K562 (cell line): ENCODE results near the gene ZNF407. TPM values are rescaled to one million over a fixed set of nuclear protein-coding genes. Genes with fewer than 3 reads are reported as not detected.

Source experiments
- ATAC-seq: fragments of 200-7000 bp; cut with Tn5 transposase; 3 replicates; pipeline ENCODE4 v1.9.1; 2020; ENCODE audit warnings: moderate library complexity
- BruUV-seq: library from RNA; stranded (reverse); fragments of 400-500 nt; replicated peaks from 2 replicates; lab custom pipeline; 2021; lab: Mats Ljungman, UMichigan
- CTCF ChIA-PET: fragments of 300-600 bp; formaldehyde crosslinking; extraction: SDS; loops from one replicate; lab custom pipeline; 2021; ENCODE audit warnings: low intra/inter-chr PET ratio; lab: Yijun Ruan, JAX
- POLR2A ChIA-PET: fragments of 300-600, 350-650 bp; sonication (Branson Sonifier 250); formaldehyde crosslinking; extraction: SDS; loops from one replicate; lab custom pipeline; 2021; ENCODE audit warnings: antibody characterized with exemption, inconsistent platforms; lab: Yijun Ruan, JAX
- DNase-seq, 4 experiments: peaks; one replicate each; pipeline versions ENCODE4 v3.0.0 to v3.0.0-alpha.2; 2011 to 2018; ENCODE audit warnings: low spot score in 3 of 4, mixed read lengths in 3 of 4; ENCODE audit errors: extremely low read depth in 1 of 4
- FAIRE-seq: peaks from 2 replicates; lab custom pipeline; 2011; peaks lifted over from hg19 to GRCh38; lab: Jason Lieb, UNC
- H2AFZ ChIP-seq: 2 replicates; pipeline ENCODE4 v1.6.0; 2011; ENCODE audit warnings: low read depth, low read length, control low read depth, inconsistent platforms
- H3K27ac ChIP-seq: fragments of 200-600 bp; 3 replicates; pipeline ENCODE4 v1.8.0; 2011; ENCODE audit warnings: low read depth, mild to moderate bottlenecking, control low read depth, inconsistent platforms, low read length, moderate library complexity, mixed read lengths; ENCODE audit errors: extremely low read depth
- H3K27me3 ChIP-seq, 2 experiments: fragments of 300-600 bp in 1 of 2; 2 replicates in 1 of 2; 3 replicates in 1 of 2; pipeline versions ENCODE4 v1.6.0 to v1.8.0; 2011; ENCODE audit warnings: inconsistent platforms in 2 of 2, low read length in 2 of 2, mild to moderate bottlenecking in 1 of 2, mixed read lengths in 1 of 2, moderate library complexity in 1 of 2; ENCODE audit not compliant: control insufficient read depth in 2 of 2, insufficient read depth in 2 of 2
- H3K36me3 ChIP-seq: fragments of 300-600 bp; 3 replicates; pipeline ENCODE4 v1.8.0; 2011; ENCODE audit warnings: mild to moderate bottlenecking, low read length, inconsistent platforms; ENCODE audit not compliant: control insufficient read depth, insufficient read depth
- H3K4me1 ChIP-seq, 2 experiments: fragments of 200-600 bp in 1 of 2; replicated peaks in 1 of 2; 2 replicates in 1 of 2; 3 replicates in 1 of 2; pipeline versions ENCODE4 v1.5.1 to v1.8.0; 2011; ENCODE audit warnings: inconsistent platforms in 2 of 2, low read length in 2 of 2, mild to moderate bottlenecking in 1 of 2, mixed read lengths in 1 of 2, moderate library complexity in 1 of 2; ENCODE audit not compliant: control insufficient read depth in 2 of 2, insufficient read depth in 2 of 2
- H3K4me2 ChIP-seq: 2 replicates; pipeline ENCODE4 v1.6.1; 2011; ENCODE audit warnings: low read length, control low read depth, inconsistent platforms, mixed read lengths; ENCODE audit not compliant: insufficient read depth
- H3K4me3 ChIP-seq: fragments of 200-600 bp; sonication (generic), shearing (Covaris generic); 2 replicates; pipeline ENCODE4 v1.5.1; 2016; ENCODE audit warnings: control low read depth, inconsistent platforms
- H3K79me2 ChIP-seq: fragments of 200-600 bp; 3 replicates; pipeline ENCODE4 v1.8.0; 2011; ENCODE audit warnings: low read length, inconsistent platforms; ENCODE audit not compliant: control insufficient read depth, insufficient read depth
- H3K9ac ChIP-seq, 2 experiments: 2 replicates each; pipeline versions ENCODE4 v1.6.0 to v1.6.1; 2011; ENCODE audit warnings: low read depth in 2 of 2, low read length in 2 of 2, control low read depth in 1 of 2, inconsistent platforms in 1 of 2, mild to moderate bottlenecking in 1 of 2, mixed read lengths in 1 of 2; ENCODE audit not compliant: insufficient read depth in 1 of 2
- H3K9me1 ChIP-seq: one replicate; pipeline ENCODE4 v1.6.0; 2011; ENCODE audit warnings: inconsistent platforms, mild to moderate bottlenecking, low read length, moderate library complexity; ENCODE audit not compliant: control insufficient read depth, insufficient read depth
- H3K9me3 ChIP-seq: replicated peaks from 2 replicates; pipeline ENCODE4 v1.5.1; 2011; ENCODE audit warnings: low read depth, low read length, inconsistent platforms; ENCODE audit not compliant: control insufficient read depth, insufficient read depth
- H4K20me1 ChIP-seq: replicated peaks from 2 replicates; pipeline ENCODE4 v1.6.1; 2011; ENCODE audit warnings: low read length, inconsistent platforms, mixed read lengths; ENCODE audit not compliant: control insufficient read depth, insufficient read depth
- CBX2 ChIP-seq: fragments of 200-600 bp; sonication (generic); IDR thresholded peaks from one replicate; pipeline ENCODE4 v1.6.1; 2012; ENCODE audit warnings: mild to moderate bottlenecking, low read length, inconsistent platforms; ENCODE audit not compliant: insufficient read depth, poor library complexity, severe bottlenecking
- DPF2 ChIP-seq: fragments of 450-650 bp; IDR thresholded peaks from 2 replicates; pipeline ENCODE4 v1.6.1; 2016
- E2F5 ChIP-seq: sonication (generic); formaldehyde crosslinking; IDR thresholded peaks from 2 replicates; pipeline ENCODE4 v1.8.0; 2022; ENCODE audit warnings: mild to moderate bottlenecking, missing genetic modification reagents
- ESRRB ChIP-seq: fragments of 250-450 bp; sonication (Bioruptor Pico); IDR thresholded peaks from 2 replicates; pipeline ENCODE4 v1.5.0; 2020; ENCODE audit warnings: mild to moderate bottlenecking, moderate library complexity, borderline replicate concordance
- HDAC6 ChIP-seq: IDR thresholded peaks from 2 replicates; pipeline ENCODE4 v1.6.1; 2012; ENCODE audit warnings: low read depth, mild to moderate bottlenecking, control low read depth, inconsistent platforms, low read length, moderate library complexity
- IRF9 ChIP-seq: fragments of 450-650 bp; IDR thresholded peaks from 2 replicates; pipeline ENCODE4 v1.6.1; 2016; ENCODE audit warnings: missing biosample characterization, missing genetic modification characterization
- NR2C2 ChIP-seq, 2 experiments: fragments of 200-800 bp in 1 of 2; sonication (Bioruptor generic) in 1 of 2; sonication (generic) in 1 of 2; formaldehyde crosslinking in 1 of 2; IDR thresholded peaks; 2 replicates each; pipeline versions ENCODE4 v1.6.1 to v1.8.0; 2016 to 2022; ENCODE audit warnings: mild to moderate bottlenecking in 1 of 2, missing compliant biosample characterization in 1 of 2, missing genetic modification characterization in 1 of 2, missing genetic modification reagents in 1 of 2
- RCOR1 ChIP-seq, 2 experiments: IDR thresholded peaks; 2 replicates each; pipeline ENCODE4 v1.6.1; 2012; ENCODE audit warnings: low read depth in 2 of 2, low read length in 2 of 2, borderline replicate concordance in 1 of 2, improper control_type of control experiment in 1 of 2
- TAF9B ChIP-seq: fragments of 450-650 bp; IDR thresholded peaks from 2 replicates; pipeline ENCODE4 v1.6.1; 2018; ENCODE audit warnings: mild to moderate bottlenecking; ENCODE audit not compliant: partially characterized antibody
- TBL1XR1 ChIP-seq, 2 experiments: IDR thresholded peaks; 2 replicates each; pipeline ENCODE4 v1.6.1; 2012; ENCODE audit warnings: improper control_type of control experiment in 2 of 2, low read length in 2 of 2, mild to moderate bottlenecking in 1 of 2
- TCF7 ChIP-seq: sonication (generic); IDR thresholded peaks from 2 replicates; pipeline ENCODE4 v1.6.1; 2016; ENCODE audit warnings: antibody characterized with exemption, borderline replicate concordance
- ZNF778 ChIP-seq: fragments of 450-650 bp; formaldehyde crosslinking; IDR thresholded peaks from 2 replicates; pipeline ENCODE4 v1.4.0; 2020; ENCODE audit warnings: mild to moderate bottlenecking, moderate library complexity
- WGBS: fragments of 100-300 bp; shearing (Covaris generic); methylation state at CpG from one replicate; pipeline ENCODE4 v1.1.6; 2016; ENCODE audit warnings: low coverage, mixed read lengths; ENCODE audit not compliant: insufficient coverage; ENCODE audit errors: missing lambda C conversion rate; 5-methylcytosine and 5-hydroxymethylcytosine counted together
- in situ Hi-C: fragments of 300-500 bp; cut with MboI; formaldehyde crosslinking; loops from 4 replicates; pipeline ENCODE4 v1.15.0; 2018; ENCODE audit warnings: inconsistent platforms, mixed read lengths
- intact Hi-C: fragments of 100-400 bp; cut with micrococcal nuclease; formaldehyde crosslinking; loops from 2 replicates; pipeline ENCODE4 v1.14.2; 2022
- polyA plus RNA-seq, 8 experiments: library from polyadenylated mRNA; depleted of rRNA in 4 of 8; stranded (reverse) in 5 of 8; unstranded in 3 of 8; fragments of >200 nt; fragmentation: Nextera tagmentation in 2 of 8; fragmentation: Illumina TruSeq in 1 of 8; extraction: Ambion mirVana in 2 of 8; extraction: Trizol in 1 of 8; gene quantifications; 2 replicates each; pipeline versions ENCODE4 v1.2.1 to v1.2.3, GENCODE V29; 2011 to 2014; ENCODE audit warnings: inconsistent platforms in 1 of 8, missing spikeins in 1 of 8
- total RNA-seq, 7 experiments: library from RNA; depleted of rRNA in 6 of 7; stranded (reverse); fragments of >200 nt in 6 of 7; fragmentation: Illumina TruSeq in 2 of 7; extraction: Trizol in 2 of 7; gene quantifications; 2 replicates each; pipeline versions ENCODE4 v1.2.1 to v1.2.3, GENCODE V29; 2011 to 2021; ENCODE audit warnings: low replicate concordance in 1 of 7

The ZNF407 gene
- total and polyA plus RNA-seq, 9 of the 15 experiments (the other 6 are each of a cell fraction or from before 2014, with no cell fraction given) = 0.21 to 5.4 (median 2.3) TPM

- in situ Hi-C loops = no loop called here
- H3K4me3 ChIP-seq = no peak overlapping the region
- peaks cover 6 to 60% of the 10 kb centered on the region in 2 experiments; a peak in 4 of 5 replicates for H3K27me3 ChIP-seq
- 0% methylated on average over 2 of the region's 10 CpGs for WGBS
- H4K20me1 ChIP-seq = no peaks in the 10 kb centered on the region
- ChIA-PET POLR2A (no interaction called here), CTCF (no interaction called here)
- no peaks in the 10 kb centered on the region for H3K4me1 ChIP-seq
- no peaks in the 10 kb centered on the region for H3K9me1 ChIP-seq
- H3K79me2 ChIP-seq = no peaks in the 10 kb centered on the region
- H3K36me3 ChIP-seq = no peaks in the 10 kb centered on the region
- no peak overlapping the region for H3K27ac ChIP-seq
- ATAC-seq (no peak), DNase-seq (no peak), FAIRE-seq (no peak)
- intact Hi-C loops = no loop called here
- no peak overlapping the region for H2AFZ ChIP-seq
- H3K9me3 ChIP-seq = no peaks in the 10 kb centered on the region
- no peak overlapping the region for H3K9ac ChIP-seq
- H3K4me2 ChIP-seq = no peak overlapping the region
- no TSS peak for BruUV-seq
- TF ChIP-seq CBX2 = no peak
- TF ChIP-seq RCOR1 (IDR thresholded peaks at IDR 0.05; ENCODE audit: borderline replicate concordance in 1 of 2, low read depth in 2 of 2, low read length in 2 of 2) = no peak
- no peak for TF ChIP-seq TAF9B
- no peak for TF ChIP-seq E2F5 (CRISPR knock-in tag)
- TF ChIP-seq HDAC6 = no peak
- TF ChIP-seq NR2C2 (CRISPR knock-in tag; IDR thresholded peaks at IDR 0.05) = no peak
- no peak for TF ChIP-seq NR2C2 (tag; IDR thresholded peaks at IDR 0.05)
- TF ChIP-seq ZNF778 (CRISPR knock-in tag) = no peak
- TF ChIP-seq TCF7 = no peak
- no peak for TF ChIP-seq IRF9 (tag)
- TF ChIP-seq TBL1XR1 (IDR thresholded peaks at IDR 0.05; ENCODE audit: low read length in 2 of 2) = no peak
- no peak for TF ChIP-seq DPF2
- no peak for TF ChIP-seq ESRRB (CRISPR knock-in tag)
These were observed 512.1 kb downstream of the ZNF407 start for GRCh38 chr18:75109819-75110218.
